Fibroblast of lung (primary cell): ENCODE results near the gene MIGA1.

Experiments used
- EZH2 ChIP-seq: IDR thresholded peaks from 2 replicates; pipeline ENCODE4 v1.5.1; 2012; ENCODE audit warnings: low read length, control low read depth, mild to moderate bottlenecking; ENCODE audit errors: missing control alignments
- TF ChIP-seq, protein P1 (sequence below), 2 donors: IDR thresholded peaks in 1 of 2; conservative IDR thresholded peaks in 1 of 2; 1 replicate in 1 of 2; 2 replicates in 1 of 2; pipeline ENCODE4 v1.5.1; 2011 to 2012; ENCODE audit warnings: low read length in 2 of 2, control low read depth in 1 of 2, inconsistent platforms in 1 of 2, low read depth in 1 of 2, mild to moderate bottlenecking in 1 of 2

DNA sequence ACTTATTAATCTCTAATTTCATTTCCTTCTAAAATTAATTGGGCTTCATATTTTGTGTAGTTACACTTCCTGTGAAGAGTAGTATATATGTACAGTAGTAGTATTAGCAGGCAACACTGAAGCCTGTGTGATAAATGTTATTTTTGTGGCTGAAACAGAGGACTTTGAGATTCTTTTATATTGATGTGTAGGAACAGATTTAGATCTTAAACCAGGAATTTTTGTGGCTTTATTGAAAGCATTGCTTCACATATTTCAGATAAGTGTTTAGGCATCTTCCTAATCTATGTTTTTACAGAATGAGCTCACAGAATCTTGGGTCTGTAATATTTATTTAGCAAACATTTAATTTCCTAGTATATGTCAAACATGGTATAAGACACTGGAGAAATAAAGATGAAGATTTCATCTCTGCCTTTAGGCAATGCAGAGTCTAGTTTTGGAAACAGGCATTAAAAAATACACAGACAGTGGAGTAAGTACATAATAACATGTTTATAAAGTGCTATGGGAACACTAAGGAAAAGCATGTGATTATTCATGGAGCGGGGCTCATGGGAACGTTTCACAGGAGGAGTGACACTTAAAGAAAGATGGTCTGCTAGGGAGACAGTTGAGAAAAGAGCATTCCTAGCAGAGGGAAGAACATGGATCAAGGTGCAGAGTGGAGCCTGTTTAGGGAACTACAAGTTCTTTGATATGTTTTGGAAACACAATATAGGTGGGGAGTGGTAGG is 52.7 kb downstream of the MIGA1 start:
- TF ChIP-seq, protein P1, sequence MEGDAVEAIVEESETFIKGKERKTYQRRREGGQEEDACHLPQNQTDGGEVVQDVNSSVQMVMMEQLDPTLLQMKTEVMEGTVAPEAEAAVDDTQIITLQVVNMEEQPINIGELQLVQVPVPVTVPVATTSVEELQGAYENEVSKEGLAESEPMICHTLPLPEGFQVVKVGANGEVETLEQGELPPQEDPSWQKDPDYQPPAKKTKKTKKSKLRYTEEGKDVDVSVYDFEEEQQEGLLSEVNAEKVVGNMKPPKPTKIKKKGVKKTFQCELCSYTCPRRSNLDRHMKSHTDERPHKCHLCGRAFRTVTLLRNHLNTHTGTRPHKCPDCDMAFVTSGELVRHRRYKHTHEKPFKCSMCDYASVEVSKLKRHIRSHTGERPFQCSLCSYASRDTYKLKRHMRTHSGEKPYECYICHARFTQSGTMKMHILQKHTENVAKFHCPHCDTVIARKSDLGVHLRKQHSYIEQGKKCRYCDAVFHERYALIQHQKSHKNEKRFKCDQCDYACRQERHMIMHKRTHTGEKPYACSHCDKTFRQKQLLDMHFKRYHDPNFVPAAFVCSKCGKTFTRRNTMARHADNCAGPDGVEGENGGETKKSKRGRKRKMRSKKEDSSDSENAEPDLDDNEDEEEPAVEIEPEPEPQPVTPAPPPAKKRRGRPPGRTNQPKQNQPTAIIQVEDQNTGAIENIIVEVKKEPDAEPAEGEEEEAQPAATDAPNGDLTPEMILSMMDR (conservative IDR thresholded peaks at IDR 0.05 in 1 of 2, IDR thresholded peaks at IDR 0.05 in 1 of 2; ENCODE audit: low read depth in 1 of 2, low read length in 2 of 2), result no peak
- TF ChIP-seq EZH2, result no peak
